OCI-LY1 (cell line): ENCODE measurements around the gene SPANXB1.

Experiments
- EZH2 ChIP-seq: fragments of 200-600 bp; sonication (generic), shearing (Covaris generic); IDR thresholded peaks from 2 replicates; pipeline ENCODE4 v1.8.0; 2017; ENCODE audit warnings: borderline replicate concordance, mixed run types, mild to moderate bottlenecking, antibody characterized with exemption, low read length, moderate library complexity, mixed read lengths
- TF ChIP-seq, protein P1 (sequence below): fragments of 200-600 bp; sonication (generic), shearing (Covaris generic); IDR thresholded peaks from 2 replicates; pipeline ENCODE4 v1.5.1; 2017; ENCODE audit warnings: mild to moderate bottlenecking, antibody characterized with exemption, low read length, moderate library complexity, mixed read lengths

- TF ChIP-seq, protein P1, sequence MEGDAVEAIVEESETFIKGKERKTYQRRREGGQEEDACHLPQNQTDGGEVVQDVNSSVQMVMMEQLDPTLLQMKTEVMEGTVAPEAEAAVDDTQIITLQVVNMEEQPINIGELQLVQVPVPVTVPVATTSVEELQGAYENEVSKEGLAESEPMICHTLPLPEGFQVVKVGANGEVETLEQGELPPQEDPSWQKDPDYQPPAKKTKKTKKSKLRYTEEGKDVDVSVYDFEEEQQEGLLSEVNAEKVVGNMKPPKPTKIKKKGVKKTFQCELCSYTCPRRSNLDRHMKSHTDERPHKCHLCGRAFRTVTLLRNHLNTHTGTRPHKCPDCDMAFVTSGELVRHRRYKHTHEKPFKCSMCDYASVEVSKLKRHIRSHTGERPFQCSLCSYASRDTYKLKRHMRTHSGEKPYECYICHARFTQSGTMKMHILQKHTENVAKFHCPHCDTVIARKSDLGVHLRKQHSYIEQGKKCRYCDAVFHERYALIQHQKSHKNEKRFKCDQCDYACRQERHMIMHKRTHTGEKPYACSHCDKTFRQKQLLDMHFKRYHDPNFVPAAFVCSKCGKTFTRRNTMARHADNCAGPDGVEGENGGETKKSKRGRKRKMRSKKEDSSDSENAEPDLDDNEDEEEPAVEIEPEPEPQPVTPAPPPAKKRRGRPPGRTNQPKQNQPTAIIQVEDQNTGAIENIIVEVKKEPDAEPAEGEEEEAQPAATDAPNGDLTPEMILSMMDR: no peak
- no peak for TF ChIP-seq EZH2
Observed at GRCh38 chrX:140971099-140971795, 31.1 kb upstream of the SPANXB1 start.
